Kasumi-1 (cell line): ENCODE measurements around the gene SUB1.
"Not testable (repeated sequence)": the region's sequence is repeated elsewhere in the genome, so short reads cannot be mapped to it uniquely, and the experiment has no call there.

Experiments
- DNase-seq, 2 experiments: peaks; one replicate each; lab custom pipeline; 2025; lab: John Stamatoyannopoulos, UW

Gene SUB1

DNA sequence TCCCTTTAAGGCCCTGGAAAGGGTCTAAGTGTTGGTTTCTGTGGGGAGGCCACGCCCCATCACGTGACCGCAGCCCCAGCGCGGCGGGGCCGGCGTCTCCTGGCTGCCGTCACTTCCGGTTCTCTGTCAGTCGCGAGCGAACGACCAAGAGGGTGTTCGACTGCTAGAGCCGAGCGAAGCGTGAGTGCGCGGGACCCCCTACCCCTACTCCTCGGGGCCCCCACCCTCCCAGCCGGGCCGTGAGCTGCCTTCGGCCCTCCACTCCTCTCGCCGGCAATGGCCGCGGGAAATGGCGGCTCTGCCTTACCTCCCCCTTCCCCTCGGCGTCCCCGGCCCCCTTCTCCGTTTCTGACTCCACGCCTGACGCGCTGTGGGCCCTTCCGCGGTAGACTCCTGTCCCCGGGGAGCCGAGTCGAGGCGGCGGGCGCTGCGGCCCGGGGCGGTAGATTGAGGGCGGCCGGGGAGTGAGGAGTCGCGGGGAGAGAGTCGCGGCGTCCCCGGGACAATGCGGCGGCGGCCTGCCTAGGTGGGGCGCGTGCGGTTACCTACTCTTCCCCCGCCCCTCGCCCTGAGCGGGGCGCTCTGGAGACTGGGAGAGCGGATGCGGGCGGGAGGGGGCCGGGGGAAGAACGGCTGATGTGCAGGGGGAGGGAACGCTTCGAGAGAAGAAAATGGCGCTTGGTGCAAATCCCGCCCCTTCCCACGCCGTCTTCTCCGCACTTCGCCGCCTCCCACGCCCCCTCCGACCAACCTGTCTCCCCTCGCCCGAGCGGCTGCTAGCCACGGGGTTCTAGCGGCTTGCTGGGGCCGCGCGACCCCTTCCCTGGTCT lies at the start of gene SUB1:
Gene SUB1 (plus strand): TSS at position 112 of the 830 bp plus-strand sequence. CDS start 2,956 bp downstream, outside the sequence.
- DNase-seq, result peak; percentile 82 to 90

- no peak for DNase-seq
Observed at GRCh38 chr5:32536246-32536645, 49.1 kb upstream of the SUB1 start.

GRCh38 chr5:32537437-32538029 lies 47.8 kb upstream of the SUB1 start:
- peak; percentile 30 to 47 for DNase-seq

- no peak for DNase-seq
Observed at GRCh38 chr5:32538031-32538547, 47.3 kb upstream of the SUB1 start.

- peak; percentile 42 to 49 for DNase-seq
Observed at GRCh38 chr5:32539981-32540845, 45.1 kb upstream of the SUB1 start.

DNA sequence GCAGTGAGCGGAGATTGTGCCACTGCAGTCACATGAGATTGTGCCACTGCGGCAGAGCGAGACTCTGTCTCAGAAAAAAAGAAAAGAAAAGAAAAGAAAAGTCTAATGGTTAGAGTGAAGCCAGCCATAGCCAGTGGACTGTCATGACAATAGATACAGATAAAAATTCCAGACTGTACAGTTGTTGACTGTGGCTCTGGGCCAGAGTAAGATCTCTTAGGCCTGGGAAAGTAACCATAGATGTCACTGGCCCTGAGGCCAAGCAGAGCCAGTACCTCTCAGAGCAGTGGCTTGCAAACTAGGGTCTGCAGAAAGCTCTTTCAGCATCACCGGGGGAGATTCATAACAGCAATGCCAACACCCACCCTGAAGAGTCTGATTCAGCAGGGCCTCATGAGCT lies 44.1 kb upstream of the SUB1 start:
- no peak for DNase-seq

- peak in 1 of 2 experiments; percentile 34 for DNase-seq
Observed at GRCh38 chr5:32542216-32543059, 42.9 kb upstream of the SUB1 start.

GRCh38 chr5:32543291-32543690 lies 42.1 kb upstream of the SUB1 start:
- no peak for DNase-seq

DNA sequence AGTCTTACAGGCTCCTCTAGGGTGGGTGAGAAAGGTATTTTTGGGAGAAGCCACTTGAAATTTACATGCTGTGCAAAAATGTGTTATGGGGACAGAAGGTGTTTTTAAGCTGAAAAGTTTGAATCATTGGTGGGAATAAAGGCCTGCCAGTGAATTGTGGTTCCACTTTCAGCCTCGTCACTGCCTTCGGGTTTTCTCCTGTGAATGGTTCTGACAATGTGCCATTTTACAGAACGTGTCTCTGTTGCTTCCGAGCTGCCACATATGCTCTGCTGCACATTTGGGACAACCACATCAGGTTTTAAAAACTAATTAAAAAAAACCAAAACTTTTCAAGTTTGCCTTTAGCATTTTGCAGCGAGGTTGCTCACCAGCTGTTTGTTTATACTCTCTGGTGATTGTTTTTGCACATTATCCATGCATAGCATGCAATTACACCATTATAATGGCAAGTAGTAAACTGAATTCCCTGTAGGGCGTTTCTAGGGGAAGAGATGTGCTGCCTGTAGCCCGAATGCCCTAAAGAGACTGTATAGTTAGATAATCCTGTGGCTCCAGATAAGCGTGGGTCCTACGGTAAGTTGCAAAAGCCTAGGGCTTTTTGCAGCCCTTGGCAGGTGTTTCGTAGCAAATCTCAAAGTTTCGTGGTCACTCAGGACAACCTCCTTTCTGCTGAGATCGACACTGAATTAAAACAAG lies 40.1 kb upstream of the SUB1 start:
- DNase-seq, result no peak

DNA sequence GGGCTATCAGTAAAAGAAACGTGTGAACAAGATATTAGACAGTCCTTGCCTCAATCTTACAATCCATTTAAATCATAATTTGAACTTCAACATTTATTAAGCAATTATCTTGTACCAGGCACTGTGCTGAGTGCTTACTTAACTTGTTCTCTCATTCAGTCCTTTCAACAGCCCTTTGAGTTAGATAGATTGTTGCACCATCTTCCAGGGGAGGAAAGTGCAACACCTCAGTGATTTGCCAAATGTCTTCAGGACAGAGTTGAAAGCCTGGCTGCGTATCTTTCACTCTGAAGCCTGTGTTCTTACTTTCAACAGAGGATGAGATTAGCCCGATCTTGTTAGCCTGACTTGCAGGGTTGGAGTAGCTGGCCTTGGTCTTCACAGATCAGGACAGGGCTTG lies 34.2 kb upstream of the SUB1 start:
- no peak for DNase-seq

GRCh38 chr5:32551865-32552264 lies 33.5 kb upstream of the SUB1 start:
- peak; percentile 9 to 22 for DNase-seq

GRCh38 chr5:32552491-32552890 lies 32.9 kb upstream of the SUB1 start:
- not testable (repeated sequence) for DNase-seq

GRCh38 chr5:32552936-32553335 lies 32.4 kb upstream of the SUB1 start:
- DNase-seq, result no peak

- DNase-seq, result peak; percentile 34 to 41
Observed at GRCh38 chr5:32554181-32554780, 31.1 kb upstream of the SUB1 start.

DNA sequence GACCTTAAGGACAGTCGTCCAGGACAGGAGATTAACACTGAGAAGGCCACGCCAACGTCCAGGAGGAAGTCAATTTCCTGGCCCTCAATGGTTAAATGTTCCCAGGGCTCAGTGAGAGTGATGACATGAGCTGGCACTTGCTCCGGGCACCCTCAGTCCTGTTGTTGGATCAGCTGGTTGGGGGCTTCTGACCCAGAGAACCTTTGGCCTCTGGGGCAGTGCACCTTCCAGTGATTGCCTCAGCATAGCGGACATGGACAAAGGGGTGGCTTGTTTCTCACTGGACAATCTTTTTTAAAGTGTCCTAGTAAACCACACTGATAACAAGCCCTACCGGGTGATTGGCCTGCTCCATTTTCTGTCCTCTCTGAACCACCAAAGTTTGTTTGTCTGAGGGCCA lies 28.8 kb upstream of the SUB1 start:
- not testable (repeated sequence) for DNase-seq

- DNase-seq, result no peak
Observed at GRCh38 chr5:32559411-32559810, 25.9 kb upstream of the SUB1 start.

GRCh38 chr5:32559921-32560320 lies 25.4 kb upstream of the SUB1 start:
- DNase-seq, result no peak

DNA sequence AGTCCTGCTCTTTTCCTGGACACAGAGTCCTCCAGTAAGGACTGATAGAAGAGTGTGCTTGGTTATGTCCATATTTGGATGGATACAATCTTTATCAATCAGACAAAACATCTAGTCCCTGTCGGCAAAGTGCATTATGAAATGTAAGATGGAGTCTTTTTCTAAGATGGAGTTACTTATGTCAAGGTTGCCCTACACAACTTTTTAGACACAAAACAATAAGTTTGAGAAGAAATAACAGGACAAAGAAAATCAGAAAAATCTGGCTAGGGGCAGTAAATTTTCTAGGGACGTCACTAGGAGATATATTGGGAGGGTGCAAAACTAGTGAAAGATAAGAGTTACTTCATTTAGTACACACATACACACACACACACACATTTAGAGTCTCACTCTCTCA lies 23.3 kb upstream of the SUB1 start:
- DNase-seq, result no peak

GRCh38 chr5:32562843-32563242 lies 22.5 kb upstream of the SUB1 start:
- DNase-seq, result no peak

DNA sequence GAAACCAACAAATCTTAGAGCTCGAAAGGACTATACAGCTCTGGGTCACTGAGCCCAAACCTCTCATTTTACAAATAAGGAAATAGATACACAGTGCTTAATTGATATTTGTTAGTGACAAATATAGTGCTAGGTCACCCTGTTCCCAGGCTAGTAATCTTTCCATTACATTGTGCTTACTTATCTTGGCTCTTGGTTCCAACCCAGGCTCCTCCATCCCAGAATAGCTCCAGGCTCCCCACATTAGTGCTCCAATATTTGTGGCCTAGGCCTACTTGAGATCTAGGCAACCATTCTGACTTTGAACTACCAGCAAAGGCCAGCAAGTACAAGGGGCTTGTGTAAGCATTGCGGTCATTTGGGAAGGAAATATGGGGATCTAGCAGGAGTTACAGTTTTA lies 21.7 kb upstream of the SUB1 start:
- DNase-seq, result no peak
